Measurements from ENCODE around the gene TMEM132D.

Gene TMEM132D

DNA sequence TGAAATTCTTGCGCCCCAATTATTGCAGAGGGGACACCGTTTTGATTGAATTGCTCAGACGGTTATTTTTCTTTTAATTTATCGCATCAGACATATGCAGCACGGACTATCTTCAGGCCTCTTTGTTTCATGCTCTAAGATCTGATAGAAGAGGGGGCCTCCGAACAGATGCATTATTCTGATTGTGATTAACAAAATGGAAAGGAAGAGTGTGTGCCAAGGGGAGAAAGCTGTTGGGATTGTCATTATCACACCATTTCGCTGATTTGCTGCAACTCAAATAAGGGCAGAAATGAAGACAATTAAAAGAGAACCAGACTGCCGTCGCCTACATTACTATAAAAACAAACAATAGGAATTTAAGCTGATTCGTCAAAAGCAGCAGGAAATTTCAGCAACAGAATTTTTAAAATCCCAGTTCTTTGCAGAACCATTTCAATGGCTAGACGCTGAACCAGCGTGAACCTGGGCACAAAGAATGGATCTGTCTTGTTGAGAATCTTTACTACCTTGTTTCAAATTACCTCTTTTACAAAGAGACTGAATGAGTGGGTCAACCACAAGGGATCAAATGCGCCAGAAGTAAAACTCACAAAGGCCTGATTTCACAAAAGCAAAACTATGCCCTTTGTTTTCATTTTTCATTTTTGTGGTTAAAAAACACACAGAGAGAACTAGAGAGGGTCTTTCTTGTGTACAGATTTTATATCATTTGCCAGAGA is 30.6 kb downstream of the TMEM132D start:
- DNase-seq: no peak

DNA sequence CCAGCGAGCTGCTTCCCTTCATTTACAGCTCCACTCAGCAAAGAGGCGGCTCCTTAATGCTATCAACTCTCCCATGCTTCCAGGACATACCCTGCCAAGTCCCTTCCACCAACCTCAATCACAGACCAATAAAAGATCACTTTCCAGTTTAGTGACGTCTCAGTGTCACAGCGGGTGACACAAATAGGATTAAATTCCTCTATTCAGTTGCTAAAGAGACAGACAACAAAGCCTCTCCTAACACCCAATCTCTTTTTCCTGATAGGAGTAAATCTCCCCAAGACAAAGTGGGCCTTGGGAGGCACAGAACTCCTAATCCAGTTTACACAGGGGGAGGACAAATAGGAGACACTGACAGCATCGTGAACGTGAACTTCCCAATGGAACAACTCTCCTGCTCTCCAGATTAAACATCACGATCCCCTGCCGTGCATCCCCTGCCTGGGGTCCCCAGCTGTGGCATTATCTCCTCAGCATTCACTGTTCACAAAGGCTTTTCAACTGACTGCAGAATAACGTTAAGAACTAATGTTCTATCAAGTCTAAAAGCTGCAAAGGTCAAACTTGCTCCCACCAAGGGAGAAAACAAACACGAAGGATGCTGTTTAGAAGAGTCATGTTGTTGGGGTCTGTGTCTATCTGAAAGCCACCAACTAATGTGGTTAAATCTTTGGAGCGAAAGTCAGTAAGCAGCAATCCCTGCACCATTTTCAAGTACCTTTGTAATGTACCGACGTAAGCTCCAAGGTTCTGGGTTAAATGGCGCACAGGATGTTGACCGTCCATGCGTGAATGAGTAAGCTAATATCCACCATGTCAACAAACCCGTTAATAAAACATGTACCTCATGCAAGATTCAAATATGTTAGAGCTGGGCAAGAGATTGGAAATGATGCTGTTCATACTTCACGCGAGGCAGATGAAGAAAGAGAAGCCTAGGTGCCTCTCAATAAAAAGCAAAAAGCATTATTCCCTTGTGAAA is 31.5 kb downstream of the TMEM132D start:
- peak; percentile 14 for DNase-seq

DNA sequence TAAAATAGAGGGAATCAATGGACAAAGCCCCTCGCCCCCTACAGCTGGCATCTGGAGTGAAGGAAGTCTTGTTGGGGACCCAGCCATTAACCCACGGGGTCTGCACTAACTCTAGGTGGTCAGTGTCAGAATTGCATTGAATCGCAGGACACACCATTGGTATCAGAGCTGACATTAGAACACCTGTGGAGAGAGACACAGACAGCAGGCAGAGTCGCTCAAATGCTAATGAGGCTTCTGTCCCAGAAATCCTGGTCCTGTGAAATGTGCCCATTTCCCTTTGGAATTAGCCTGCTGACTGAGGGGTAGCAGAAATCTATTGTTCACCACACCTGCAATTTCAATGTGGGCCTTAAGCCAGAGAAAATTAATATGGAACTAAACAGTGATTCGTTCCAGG is 33.0 kb downstream of the TMEM132D start:
- DNase-seq: no peak

DNA sequence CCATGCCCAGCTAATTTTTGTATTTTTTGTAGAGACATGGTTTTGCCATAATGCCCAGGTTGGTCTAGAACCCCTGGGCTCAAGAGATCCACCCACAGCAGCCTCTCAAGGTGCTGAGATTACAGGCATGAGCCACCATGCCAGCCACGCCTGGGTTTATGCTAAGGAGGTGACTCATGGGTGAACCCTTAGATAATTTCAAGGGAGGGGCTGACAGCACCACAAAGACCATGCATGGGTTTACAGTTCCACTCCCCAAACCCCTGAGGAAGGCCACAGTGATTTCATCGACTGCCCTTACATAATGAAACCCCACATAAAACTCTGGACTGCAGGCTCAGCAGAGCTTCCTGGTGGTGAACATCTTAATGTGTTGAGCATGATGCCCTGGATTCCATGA is 33.7 kb downstream of the TMEM132D start:
- DNase-seq: no peak

DNA sequence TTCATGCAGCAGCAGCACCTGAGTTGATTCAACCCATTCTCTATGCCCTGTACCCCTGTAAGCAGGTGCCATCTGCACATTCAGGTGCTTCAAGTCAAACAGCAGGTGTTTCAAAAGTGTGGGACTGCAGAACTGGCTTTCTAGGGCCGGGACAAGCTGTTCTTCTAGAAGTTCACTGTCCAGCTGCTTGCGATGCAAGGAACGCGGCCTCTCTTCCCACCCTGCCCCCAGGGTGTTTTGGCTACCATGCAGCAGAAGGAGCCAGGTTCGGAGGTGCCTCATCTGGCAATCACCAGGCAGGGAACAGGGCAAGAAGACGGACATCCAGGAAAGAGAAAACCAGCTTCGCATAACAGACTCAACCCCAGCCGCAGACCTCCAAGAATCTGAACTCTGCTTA is 35.2 kb downstream of the TMEM132D start:
- DNase-seq: no peak

DNA sequence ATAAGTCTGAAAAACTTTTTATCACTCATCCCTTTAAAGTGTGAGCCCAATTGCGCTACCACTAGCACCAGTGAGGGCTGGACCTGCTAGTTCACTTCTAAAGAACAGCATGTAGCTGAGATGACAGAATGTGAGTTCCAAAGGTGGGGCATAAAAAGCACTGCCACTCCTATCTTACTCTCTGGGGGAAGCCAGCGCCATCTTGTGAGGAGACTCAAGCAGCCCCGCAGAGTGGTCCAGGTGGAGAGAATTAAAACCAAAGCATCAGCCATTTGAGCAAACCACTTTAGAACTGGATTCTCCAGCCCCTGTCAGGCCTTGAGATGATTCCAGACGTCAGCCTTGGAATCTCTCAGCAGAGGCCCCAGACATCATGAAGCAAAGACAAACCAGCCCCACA is 39.9 kb downstream of the TMEM132D start:
- no peak for DNase-seq

DNA sequence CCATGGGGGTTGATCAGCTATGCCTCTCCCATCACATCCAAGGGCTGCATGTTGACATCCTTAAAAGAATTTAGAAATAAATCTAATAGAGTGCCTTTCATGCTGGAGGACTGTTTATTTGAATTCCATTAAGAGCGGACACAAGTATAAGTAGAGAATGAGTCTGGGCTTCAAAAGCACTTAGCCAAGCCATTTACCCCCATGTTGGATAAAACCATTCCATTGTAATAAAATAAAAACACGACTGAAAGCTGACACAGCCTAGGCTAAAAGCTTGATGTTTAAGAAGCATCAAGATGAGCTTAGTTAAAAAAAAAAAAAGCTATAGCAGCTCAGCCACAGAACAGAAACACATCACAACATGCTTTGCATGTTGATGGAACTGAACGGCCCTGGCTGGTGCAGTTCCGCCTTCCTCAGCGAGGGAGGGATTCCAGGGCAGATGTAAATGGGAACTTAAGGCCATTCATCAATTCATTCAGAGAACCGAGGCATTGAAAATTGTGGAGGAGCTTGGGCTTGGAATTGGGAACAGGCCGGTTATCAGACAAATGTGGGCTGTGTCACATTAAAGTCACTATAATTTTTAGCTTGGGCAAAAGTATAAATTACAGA is 41.2 kb downstream of the TMEM132D start:
- no peak for DNase-seq

DNA sequence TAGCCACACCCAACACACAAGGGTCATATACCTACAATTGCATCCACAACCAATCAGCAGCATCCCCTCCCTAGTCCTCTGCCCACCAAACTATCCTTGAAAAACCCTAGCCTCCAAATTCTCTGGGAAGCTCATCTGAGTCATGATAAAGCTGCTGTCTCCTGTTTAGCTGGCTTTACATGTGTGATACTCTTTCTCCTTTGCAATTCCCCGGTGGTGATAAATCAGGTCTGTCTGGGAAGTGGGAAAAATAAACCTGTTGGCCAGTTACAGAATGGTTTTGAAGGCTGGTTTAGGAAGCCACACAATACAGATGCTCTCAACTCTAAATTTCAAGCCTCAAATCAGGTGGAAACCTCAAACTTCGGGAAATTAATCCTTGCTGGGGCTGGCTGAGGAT is 41.9 kb downstream of the TMEM132D start:
- no peak for DNase-seq

DNA sequence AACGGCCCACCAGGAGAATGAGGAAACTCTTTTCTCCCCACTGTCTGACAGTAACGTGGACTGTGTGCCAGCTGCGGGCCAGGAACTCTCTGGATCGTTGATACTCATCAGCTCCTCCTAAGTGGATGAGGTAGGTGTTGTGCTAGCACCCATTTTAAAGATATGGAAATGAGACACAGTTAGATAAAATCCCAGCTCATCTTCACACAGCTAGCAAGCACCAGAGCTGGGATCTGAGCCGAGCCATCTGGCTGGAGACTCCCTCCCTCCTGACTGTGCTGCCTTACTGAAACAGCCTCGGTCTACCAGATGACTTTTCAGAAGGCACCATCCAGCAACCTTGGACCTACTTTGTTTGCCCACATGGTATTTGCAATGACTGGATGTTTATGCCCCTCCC is 49.2 kb downstream of the TMEM132D start:
- DNase-seq: no peak

DNA sequence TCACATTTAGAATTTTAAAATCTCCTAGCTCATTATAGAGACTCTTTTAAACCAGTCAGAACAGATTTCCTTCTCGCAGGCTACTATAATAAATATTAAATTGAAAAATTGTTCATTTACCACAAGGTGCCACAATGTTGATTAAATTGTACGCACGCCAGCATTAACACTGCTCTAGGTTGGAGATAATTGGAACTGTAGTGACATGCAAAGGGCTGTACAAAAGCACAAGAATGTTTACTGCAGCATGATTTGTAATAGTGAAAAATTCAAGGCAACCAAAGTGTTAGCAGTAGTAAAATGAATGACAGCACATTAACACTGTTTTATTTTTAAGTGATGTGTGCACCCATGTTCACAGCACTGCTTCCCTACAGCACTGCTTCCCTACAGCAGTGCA is 52.5 kb downstream of the TMEM132D start:
- no peak for DNase-seq

DNA sequence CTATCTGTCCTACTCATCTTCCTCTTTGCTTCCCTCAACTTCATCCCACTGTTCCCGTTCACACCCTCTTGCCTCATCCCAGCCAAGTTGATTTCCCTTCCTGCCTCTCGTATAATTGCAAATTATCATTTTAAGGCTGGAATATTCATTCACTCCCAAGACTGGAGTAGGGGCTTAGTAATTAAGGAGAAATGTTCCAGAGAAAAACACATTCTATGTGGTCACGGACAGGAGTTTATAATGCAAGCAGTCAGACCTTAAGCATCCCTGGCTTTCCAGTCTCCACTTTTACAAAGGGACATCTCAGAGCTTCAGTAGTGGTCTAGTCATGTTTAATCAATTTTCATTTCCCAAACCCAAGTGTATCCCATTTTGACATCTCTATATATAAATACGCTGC is 54.9 kb downstream of the TMEM132D start:
- no peak for DNase-seq

DNA sequence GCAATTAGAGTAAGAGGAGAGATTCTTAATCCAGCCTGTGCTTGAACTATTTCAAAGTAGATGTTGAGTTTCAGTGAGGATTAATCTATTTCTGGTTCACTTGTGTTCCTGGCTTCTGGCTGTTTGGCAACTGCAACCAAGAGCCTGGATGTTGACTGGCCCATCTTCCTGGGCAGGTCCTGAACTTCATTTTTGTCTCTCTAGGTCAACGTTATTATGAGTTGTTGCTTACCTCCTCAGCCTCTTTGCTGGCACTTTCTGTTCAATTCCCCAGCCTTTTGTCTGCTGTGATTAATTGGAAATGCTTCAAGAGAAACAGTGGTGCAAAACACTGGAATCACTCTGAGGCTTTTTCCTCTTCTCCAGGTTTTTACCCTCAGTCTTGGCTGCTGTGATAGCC is 56.8 kb downstream of the TMEM132D start:
- DNase-seq: no peak

DNA sequence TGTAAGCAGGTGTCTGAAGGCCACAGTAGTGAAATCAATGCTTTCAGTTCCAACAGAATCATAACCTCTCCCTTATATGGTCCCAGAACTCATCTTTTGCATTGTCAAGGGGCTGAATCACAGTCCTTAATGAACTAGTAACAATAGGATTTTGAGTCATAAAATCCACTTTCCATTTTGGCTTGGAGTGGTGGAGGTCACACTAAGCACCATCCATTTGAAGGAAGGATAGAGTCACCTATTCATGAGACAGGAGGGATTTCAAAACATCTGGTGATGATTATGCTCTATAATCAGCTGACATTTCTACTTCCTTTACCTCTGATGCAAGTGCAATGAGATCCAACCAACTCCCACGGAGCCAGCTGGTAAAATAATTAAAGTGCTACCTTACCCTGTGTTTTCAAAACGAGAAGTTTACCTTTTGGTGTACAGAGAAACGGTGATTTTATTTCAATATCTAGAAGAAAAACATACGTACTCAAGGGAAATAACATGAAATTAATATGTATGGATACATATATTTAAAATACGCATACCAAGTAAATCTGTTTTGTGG is 59.1 kb downstream of the TMEM132D start:
- no peak for DNase-seq

DNA sequence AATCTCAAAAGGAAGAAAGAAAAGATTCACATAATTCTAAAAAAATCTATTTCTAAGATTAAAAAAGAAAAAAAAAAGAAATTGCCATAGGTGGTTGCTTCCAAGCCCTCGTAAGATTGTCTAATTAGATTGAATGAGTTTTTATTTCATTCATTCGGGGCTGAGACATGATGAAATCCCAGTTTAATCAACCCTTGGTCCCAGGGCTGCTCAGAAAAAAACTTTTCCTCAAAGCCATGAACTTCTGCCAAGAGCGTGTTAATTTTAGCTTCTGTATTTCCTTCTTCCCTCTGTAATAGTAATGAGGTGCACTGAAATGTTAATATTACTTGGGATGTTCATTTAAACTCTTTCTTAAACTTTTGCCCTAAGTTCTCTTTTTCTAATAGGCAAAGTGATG is 62.6 kb downstream of the TMEM132D start:
- no peak for DNase-seq

DNA sequence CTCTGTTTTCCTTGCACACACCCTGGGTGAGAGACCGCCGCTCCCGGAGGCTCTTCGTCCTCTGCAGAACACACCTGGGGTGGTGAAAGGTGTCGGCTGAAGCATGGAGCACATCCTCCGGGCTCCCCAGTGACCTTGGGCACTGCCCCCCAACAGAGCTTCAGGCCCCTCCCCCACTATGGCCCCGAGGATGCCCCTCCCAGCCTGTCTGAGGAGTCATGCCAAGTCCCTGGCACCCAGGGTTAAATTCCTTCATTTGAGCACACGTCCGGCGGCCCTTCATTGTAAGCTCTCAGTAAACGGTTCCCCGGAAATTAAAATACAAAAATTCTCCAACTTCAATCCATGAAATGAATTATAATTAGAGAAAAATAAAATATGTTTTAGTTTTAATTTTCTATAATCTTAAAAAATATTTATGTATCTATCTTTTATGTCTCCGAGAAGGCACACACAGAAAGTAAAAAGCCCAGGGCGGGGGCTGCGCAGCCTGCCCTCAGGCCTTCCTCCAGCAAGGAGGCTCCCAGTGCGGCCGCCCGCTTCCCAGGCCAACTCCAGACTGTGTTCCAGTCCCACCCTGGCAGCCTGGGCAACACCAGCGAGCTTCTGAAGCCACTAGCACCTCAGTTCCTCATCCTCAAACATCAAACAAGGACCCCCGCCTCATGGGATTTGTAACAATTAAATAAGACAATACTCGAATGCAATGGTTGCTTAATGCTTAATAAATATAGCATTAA is 63.5 kb downstream of the TMEM132D start:
- DNase-seq: no peak

DNA sequence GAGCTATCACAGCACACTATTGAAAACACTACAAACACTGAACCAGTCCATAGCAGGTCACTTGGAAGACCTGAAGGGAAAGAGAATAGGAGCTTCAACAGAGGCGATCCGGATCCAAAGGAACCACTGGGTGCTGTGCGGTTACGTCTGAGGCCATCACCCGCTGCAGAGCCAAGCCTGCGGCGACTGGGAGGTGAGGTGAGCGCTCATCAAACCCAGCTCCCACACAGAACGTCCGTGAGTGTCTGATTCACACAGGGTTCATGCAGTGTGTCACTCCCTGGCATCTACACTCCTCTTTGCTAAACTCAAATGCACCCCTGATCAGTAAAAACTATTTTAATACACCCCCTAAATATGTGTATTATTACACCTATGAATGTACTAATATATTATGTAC is 64.1 kb downstream of the TMEM132D start:
- no peak for DNase-seq

DNA sequence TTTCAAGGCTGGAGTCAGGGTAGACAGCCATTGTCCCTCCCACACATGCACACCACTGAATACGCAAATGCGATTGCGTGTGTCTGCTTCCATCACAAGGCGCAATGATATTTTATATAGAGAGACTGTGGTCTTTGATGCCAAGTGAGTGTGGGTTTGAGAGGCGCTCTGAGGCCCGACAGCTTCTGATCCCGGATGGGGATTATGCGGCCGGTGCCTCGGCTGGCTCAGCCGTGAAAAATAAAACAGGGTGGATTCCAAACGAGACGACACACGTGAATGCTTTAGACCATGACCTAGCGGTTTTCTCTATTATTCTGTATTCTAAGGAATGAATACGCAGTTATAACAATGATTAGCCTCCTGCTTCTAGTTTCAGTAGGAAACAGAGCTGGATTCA is 72.5 kb downstream of the TMEM132D start:
- DNase-seq: no peak

DNA sequence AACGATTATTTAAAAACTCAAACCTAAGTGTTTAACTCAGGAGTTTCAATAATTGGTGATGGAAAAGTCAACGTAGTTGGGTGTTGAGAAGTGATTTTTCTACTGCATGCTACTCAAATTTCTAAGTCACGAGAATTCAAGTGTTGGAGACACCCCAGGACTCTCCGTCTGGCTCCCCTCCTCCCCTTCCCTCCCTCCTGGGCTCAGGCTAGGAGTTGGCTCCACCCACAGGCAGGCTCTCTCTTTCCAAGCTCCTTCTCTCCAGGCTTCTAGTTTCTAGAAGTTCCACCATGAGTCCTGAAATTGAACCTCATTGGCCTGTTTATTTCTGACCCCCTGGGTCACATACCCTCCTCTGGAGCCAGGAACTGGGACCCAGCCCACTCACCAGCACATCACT is 73.0 kb downstream of the TMEM132D start:
- no peak for DNase-seq

DNA sequence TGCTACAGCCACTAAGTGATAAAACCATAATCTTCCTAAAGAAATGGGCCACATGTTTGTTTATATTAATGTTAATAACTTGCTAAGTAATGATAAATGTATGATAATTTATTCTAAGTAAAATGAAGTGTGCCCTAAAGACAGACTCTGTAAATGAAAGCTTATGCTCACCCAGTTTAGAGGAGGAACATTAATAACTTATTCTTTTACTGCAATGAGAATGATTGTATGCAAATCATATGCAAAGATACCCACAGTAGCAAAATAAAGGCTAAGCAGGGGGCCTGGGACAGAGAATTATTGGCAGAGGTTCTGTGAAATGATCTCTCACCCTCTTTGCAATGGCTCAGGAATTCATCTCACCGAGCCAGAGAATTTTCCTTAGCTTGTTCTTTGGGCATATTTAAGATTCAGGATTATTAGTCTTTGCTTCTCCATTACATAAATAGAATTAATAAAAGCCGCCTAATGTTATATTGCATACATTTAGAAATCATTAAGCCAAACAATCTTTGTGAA is 75.9 kb downstream of the TMEM132D start:
- no peak for DNase-seq

DNA sequence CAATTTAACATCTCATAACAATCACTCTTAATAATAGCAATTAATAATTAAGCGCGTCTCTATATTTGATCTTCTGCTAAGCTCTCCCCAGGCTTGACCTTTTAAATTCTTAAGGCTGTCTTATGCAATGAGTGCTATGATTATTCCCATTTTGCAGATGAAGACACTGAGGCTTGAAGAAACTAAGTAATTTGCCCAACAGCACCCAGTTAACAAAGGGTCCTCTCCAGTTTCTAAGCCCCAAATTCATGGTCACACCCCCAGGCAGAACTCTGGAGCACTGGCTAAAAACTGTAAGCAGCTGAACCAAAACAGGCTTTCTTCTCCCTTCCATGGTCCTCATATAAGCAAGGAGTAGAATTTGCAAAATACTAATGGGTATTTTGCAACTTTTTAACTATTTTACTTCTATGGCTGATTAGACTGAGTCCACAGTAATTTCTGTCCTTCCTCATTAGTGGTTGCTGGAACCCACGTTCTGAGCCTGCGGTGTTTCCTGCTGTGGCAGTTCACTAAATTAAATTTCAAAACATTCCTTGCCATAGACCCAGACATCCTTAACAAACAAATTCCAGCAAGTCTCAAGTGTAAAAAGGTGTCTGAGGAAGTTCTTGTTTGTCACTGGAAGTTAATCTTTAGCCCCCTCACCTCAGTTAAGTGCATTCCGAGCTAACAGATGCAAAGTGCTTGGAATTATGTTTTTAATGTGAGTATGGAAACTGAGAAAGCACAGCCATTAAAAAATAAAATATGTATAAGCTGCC is 76.5 kb downstream of the TMEM132D start:
- no peak for DNase-seq

DNA sequence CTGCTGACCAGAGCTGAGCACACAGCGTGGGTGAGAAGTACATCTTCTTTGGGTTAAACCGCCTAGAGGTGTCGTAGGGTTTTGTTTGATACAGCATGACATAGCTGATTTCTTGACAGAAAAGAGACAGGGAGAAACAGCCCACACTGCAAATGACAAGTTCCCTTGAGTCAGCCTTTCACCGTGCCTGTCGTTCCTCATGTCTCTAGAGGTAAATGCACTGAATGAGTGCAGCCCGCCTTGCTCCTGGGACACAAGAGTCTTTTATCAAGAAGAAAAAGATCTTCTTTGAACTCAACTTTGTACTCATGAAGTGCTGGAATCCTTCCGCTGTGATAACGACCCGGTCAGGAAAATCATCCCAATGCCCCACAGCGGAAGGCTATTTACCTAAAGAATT is 77.6 kb downstream of the TMEM132D start:
- no peak for DNase-seq

DNA sequence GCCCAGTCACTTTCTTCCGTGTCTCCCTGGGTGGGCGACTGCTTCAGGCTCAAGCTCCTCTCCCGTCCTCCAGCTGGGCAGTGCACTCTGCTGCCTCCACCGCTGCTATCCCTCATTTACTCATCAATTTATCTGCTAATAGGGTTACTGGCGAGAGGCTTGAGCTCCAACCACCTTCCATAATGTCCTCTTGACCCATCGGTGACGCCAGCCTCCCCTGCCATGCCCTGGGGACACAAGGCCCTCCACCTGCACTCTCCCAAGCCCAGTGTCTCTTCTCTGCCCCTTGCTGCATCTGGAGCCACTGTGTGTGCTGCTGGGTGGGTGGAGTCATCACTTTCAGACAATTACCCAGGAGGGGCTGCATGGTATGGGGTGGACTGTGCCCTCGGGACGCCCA is 78.5 kb downstream of the TMEM132D start:
- DNase-seq: no peak
